NCI-H1092 treated with DMSO at 0.1 percent for 48 hours (cell line): Measurements from ENCODE around the gene CACNA1C.
"Not testable (repeated sequence)": the region's sequence is repeated elsewhere in the genome, so short reads cannot be mapped to it uniquely, and the experiment has no call there.

Source experiments
- DNase-seq: peaks from one replicate; lab custom pipeline; 2025; lab: John Stamatoyannopoulos, UW

CACNA1C gene

GRCh38 chr12:2076196-2076570 lies 23.4 kb downstream of the CACNA1C start:
- no peak for DNase-seq

GRCh38 chr12:2076728-2077127 lies 23.9 kb downstream of the CACNA1C start:
- no peak for DNase-seq

GRCh38 chr12:2080604-2081003 lies 27.8 kb downstream of the CACNA1C start:
- no peak for DNase-seq

DNA sequence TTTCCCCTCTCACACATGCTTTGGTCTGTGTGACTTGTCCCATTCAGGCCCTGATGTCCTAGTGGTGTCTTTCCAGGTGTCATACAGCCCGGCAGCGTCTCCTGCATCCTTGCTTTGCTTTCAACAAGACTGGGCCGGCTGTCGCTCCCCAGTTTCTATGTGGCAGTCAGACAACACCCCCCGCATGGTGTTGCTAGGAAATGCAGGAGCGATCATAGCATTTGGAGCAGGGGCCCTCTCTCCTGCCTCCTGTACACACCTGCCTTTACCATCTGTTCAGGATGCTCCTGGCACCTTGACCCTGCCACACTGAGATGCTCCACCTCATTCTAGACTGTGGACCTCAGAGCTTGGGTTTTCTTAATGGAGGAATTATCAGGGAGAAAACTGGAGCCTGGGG lies 29.5 kb downstream of the CACNA1C start:
- no peak for DNase-seq

- peak; percentile 76 for DNase-seq
Observed at GRCh38 chr12:2083008-2083407, 30.2 kb downstream of the CACNA1C start.

- peak; percentile 85 for DNase-seq
Observed at GRCh38 chr12:2083561-2083960, 30.8 kb downstream of the CACNA1C start.

- DNase-seq, result no peak
Observed at GRCh38 chr12:2084553-2085296, 31.9 kb downstream of the CACNA1C start.

DNA sequence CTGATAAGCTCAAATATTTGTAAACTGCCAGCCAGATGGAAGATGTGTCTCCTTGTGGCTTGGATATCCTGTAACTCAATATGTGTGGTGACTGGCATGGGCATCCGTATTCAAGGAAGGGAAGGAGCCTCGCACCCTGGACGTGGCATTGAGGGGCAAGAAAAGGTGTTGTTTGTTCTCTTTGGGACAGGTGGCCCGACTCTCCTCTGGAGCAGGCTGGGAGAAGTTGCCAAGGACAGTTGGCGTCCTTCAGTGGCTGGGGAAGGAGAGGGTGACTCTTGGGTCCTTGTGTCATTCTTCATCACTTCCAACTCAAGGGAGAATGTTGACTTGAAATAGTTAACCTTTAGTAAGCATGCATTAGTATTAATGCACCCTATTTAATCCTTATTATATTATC lies 39.6 kb downstream of the CACNA1C start:
- no peak for DNase-seq

DNA sequence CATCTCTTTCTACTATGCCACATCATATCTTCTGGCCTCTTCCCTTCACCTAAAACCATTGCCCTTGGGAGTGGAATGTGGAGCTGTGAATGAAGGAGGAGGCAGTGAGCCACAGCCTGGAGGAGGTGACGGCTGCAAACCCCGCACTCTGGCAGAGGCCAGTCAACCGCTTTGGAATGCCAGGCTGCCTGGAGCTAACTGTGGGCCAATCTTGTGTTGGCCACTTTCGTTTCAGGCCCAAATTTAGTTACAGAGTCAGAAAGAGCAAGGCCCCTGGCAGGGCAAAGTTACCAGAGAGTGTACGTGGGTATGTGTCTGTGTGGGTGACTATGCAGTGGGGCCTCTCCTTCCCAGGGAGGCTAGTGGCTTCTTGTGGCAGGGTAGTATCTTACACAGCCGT lies 40.1 kb downstream of the CACNA1C start:
- no peak for DNase-seq

GRCh38 chr12:2094597-2094996 lies 41.8 kb downstream of the CACNA1C start:
- DNase-seq, result no peak

- no peak for DNase-seq
Observed at GRCh38 chr12:2095878-2096277, 43.1 kb downstream of the CACNA1C start.

GRCh38 chr12:2097617-2098016 lies 44.8 kb downstream of the CACNA1C start:
- no peak for DNase-seq

DNA sequence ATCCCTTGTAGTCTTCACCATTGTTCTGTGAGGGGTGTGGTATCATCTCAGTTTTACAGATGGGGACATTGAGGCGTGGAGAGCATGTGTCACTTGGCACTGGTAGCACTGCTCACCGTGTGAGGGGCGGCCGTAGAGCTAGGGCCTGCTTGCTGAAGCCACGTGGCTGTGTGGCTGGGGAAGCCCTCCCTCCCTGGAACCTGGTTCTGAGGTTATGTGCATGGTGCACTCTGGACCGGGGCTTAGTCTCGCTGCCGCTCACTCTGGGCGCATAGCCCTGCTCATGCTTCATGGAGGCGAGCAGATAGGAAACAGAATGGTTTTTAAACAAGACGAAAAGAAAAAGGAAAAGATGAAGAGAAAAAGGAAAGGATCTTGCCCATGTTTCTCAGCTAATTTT lies 46.1 kb downstream of the CACNA1C start:
- no peak for DNase-seq

GRCh38 chr12:2099595-2099994 lies 46.8 kb downstream of the CACNA1C start:
- no peak for DNase-seq

DNA sequence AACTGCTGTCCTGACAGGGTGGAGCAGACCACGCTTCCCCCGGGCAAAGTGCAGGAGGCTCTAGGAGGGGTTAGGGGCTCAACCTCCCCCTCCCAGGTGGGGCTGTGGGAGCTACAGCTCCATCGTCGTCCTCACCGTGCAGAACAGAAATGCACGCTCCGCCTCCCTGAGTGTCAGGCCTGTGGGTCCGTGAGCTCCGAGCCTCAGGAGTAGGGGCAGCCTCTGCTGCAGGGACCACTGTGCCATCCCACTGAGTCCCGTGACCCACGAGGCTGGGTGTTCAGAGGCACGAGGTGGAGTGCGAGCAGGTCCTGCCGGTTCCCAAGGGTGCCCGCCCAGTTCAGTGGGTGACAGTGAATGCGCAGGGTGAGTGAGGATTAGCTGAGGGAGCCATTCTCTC lies 48.6 kb downstream of the CACNA1C start:
- DNase-seq, result no peak

DNA sequence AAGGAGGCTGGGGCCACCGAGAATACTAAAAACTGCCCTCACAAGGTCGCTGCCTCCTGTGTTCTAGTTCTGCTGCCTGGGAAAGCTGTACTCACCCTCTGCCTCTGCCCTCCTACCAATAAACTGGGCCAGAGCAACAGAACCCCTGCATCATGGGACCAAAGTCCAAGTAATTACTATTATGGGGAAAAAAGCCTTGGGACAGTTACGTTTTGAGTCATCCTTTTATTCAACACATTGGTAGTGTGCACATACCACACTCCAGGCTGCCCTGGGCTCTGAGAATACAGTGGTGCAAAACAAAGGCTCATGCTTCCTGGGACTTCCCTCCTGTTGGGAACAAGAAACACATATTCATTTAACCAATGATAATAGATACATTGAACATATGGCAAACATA lies 49.0 kb downstream of the CACNA1C start:
- DNase-seq, result no peak

DNA sequence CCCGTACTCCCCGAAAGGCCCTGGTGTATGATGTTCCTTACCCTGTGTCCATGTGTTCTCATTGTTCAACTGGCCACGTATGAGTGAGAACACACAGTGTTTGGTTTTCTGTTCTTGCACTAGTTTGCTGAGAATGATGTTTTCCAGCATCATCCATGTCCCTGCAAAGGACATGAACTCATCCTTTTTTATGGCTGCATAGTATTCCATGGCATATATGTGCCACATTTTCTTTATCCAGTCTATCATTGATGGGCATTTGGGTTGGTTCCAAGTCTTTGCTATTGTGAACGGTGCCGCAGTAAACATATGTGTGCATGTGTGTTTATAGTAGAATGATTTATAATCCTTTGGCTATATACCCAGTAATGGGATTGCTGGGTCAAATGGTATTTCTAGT lies 49.9 kb downstream of the CACNA1C start:
- DNase-seq, result not testable (repeated sequence)

GRCh38 chr12:2105387-2105786 lies 52.6 kb downstream of the CACNA1C start:
- not testable (repeated sequence) for DNase-seq

GRCh38 chr12:2108166-2108565 lies 55.4 kb downstream of the CACNA1C start:
- DNase-seq, result no peak

DNA sequence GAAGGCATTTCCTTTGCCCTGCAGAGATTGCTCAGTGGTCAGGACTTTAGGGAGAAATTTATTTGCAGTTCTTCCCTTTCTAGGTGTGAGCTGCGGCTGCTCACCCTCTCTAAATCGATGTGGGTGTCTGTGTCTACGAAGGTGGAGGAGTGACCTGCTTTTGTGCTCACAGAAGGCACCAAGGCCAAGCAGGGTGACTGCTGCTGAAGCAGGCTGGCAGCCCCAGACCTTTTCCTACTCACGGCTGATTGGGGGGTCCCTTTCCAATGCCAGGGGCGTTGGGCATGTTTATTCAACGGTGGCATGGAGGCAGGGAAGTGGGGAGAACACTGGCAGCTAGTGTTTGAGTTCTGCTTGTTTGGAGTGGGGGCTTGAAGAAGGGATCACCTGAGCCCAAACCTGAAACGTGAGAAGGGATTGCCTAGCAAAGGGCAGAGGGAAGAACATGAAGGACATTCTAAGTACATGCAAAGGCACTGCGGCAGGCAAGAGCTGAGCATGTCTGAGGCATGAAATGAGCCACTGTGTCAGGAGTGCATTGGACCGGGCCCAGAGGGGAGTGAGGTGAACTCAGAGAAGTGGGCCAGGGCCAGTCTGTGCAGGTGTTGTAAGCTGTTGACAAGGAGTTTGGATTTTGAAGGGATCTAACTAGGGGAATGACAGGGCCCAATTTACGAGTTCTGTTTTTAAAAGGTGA lies 56.3 kb downstream of the CACNA1C start:
- DNase-seq, result no peak

- DNase-seq, result no peak
Observed at GRCh38 chr12:2110127-2110526, 57.3 kb downstream of the CACNA1C start.

DNA sequence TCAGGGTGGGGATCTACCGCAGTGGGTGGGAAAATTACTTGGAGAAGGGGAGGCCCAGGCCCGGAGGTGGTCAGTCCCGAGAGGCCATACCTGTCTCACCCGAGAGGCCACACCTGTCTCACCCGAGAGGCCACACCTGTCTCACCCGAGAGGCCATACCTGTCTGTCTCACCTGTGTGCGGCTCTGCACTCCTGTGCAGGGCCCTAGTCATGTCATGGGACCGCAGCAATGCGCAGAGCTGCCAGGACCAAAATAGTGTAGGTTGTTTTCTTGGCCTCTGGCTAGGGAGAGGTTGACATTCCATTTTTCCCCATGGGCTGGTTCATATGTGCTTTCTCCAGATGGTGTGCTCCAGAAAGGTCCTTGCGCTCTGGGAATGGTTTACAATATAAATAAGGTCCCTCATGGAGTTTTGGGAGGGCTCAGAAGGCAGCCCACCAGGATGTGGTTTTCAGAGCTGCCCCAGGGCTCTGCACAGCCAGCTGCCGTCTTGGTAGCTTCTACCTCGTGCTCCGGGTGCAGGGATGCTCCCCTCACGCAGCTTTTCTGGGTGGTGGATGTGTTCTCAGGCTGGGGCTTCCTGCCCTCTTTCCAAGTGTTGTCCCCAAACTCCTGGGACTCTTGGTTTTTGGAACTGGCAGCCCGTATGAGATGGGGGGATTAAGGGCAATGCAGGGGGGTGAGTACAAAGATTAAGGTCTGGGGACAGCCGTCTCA lies 58.2 kb downstream of the CACNA1C start:
- DNase-seq, result no peak

DNA sequence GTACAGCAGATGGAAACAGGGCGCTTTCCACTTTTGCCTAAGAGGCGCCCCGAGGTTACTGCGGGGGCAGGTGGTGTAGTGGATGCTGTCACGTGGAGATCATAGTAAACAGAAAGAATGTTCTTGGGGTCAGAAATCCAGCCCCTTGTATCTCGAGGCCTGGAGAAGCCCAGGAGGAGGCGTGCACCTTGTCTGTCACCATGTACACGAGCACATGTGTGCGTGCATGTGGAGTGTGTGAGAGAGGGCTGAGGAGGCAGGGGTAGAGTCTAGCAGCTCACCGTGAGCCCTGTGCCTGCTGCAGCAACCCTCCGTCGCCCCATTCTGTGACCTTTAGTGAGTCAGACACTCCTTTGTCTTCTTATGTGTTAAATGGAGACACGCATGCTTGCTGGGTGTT lies 59.0 kb downstream of the CACNA1C start:
- no peak for DNase-seq
